Glutamatergic neuron (in vitro differentiated cells): Measurements from ENCODE around the gene ATF7. TPM values are rescaled to one million over a fixed set of nuclear protein-coding genes. Genes with fewer than 3 reads are reported as not detected.
A peak's percentile ranks its signal among the peaks of the same experiment; 100 is the strongest.

ENCODE experiments used
- DNase-seq: peaks from one replicate; pipeline ENCODE4 v3.0.0; 2022
- H3K27ac Mint-ChIP-seq: one replicate; pipeline ENCODE4 v1.8.0; 2020; ENCODE audit warnings: mild to moderate bottlenecking, mixed read lengths, inconsistent platforms; ENCODE audit not compliant: unreplicated experiment
- H3K27me3 Mint-ChIP-seq: one replicate; pipeline ENCODE4 v1.8.0; 2020; ENCODE audit warnings: mild to moderate bottlenecking, moderate library complexity, mixed read lengths, inconsistent platforms; ENCODE audit not compliant: unreplicated experiment
- H3K36me3 Mint-ChIP-seq: one replicate; pipeline ENCODE4 v1.8.0; 2020; ENCODE audit warnings: mild to moderate bottlenecking, mixed read lengths, inconsistent platforms; ENCODE audit not compliant: unreplicated experiment
- H3K4me1 Mint-ChIP-seq: one replicate; pipeline ENCODE4 v1.8.0; 2020; ENCODE audit warnings: mild to moderate bottlenecking, low read depth, mixed read lengths, inconsistent platforms; ENCODE audit not compliant: unreplicated experiment
- H3K4me3 Mint-ChIP-seq: one replicate; pipeline ENCODE4 v1.8.0; 2020; ENCODE audit warnings: mild to moderate bottlenecking, mixed read lengths, inconsistent platforms; ENCODE audit not compliant: unreplicated experiment
- H3K9me3 Mint-ChIP-seq: one replicate; pipeline ENCODE4 v1.8.0; 2020; ENCODE audit warnings: mild to moderate bottlenecking, moderate library complexity, mixed read lengths, inconsistent platforms; ENCODE audit not compliant: unreplicated experiment
- CTCF ChIP-seq: fragments of 200-600 bp; sonication (generic); IDR thresholded peaks from one replicate; pipeline ENCODE4 v1.5.0; 2021; ENCODE audit not compliant: partially characterized antibody, unreplicated experiment
- total RNA-seq: library from RNA; stranded (reverse); fragmentation: NEBNext Ultra II Directional; extraction: Animal tissue kit (Norgen Biotek cat#: 25700); gene quantifications from one replicate; pipeline ENCODE4 v1.2.1, GENCODE V29; 2021; ENCODE audit not compliant: unreplicated experiment

Gene ATF7
- total RNA-seq, 1 donor from 2014 or later: 36.0 TPM

GRCh38 chr12:53593031-53593430 is 33.2 kb downstream of the ATF7 start:
- no peaks in the 10 kb centered on the region for H3K36me3 Mint-ChIP-seq
- H3K27me3 Mint-ChIP-seq: no peaks in the 10 kb centered on the region
- no peaks in the 10 kb centered on the region for H3K9me3 Mint-ChIP-seq
- TF ChIP-seq CTCF: no peak
- no peak for DNase-seq
- peak overlapping the region; percentile 97 for H3K27ac Mint-ChIP-seq
- peaks cover 33% of the 10 kb centered on the region for H3K4me1 Mint-ChIP-seq
- no peak overlapping the region for H3K4me3 Mint-ChIP-seq

- no peaks in the 10 kb centered on the region for H3K36me3 Mint-ChIP-seq
- TF ChIP-seq CTCF: no peak
- H3K27ac Mint-ChIP-seq: peak overlapping the region; percentile 97
- no peak for DNase-seq
- no peaks in the 10 kb centered on the region for H3K9me3 Mint-ChIP-seq
- H3K4me3 Mint-ChIP-seq: peak overlapping the region; percentile 68
- peaks cover 33% of the 10 kb centered on the region for H3K4me1 Mint-ChIP-seq
- no peaks in the 10 kb centered on the region for H3K27me3 Mint-ChIP-seq
Observed at GRCh38 chr12:53592426-53592825, 33.8 kb downstream of the ATF7 start.

- peak overlapping the region; percentile 68 for H3K4me3 Mint-ChIP-seq
- H3K36me3 Mint-ChIP-seq: no peaks in the 10 kb centered on the region
- no peaks in the 10 kb centered on the region for H3K9me3 Mint-ChIP-seq
- H3K4me1 Mint-ChIP-seq: peaks cover 28% of the 10 kb centered on the region
- H3K27ac Mint-ChIP-seq: peak overlapping the region; percentile 97
- TF ChIP-seq CTCF: no peak
- no peak for DNase-seq
- H3K27me3 Mint-ChIP-seq: no peaks in the 10 kb centered on the region
Observed at GRCh38 chr12:53591301-53592206, 34.6 kb downstream of the ATF7 start.

DNA sequence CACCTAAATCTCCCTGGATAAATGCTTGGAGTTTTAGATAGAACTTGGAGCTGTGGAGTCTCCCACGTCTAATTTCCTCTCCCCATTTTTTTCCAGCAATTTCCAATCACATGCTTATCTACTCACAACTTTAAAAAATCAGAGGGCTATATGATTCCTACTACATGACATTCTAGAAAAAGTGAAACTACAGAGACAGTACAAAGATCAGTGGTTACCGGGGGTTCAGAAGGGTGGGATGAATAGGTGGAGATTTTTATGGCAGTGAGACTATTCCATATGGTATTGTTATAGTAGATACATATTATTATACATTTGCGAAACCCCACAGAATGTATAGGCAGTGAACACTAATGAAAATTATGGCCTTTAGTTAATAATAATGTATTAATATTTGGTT is 35.5 kb downstream of the ATF7 start:
- DNase-seq: no peak
- H3K4me3 Mint-ChIP-seq: no peak overlapping the region
- no peaks in the 10 kb centered on the region for H3K27me3 Mint-ChIP-seq
- no peak for TF ChIP-seq CTCF
- H3K9me3 Mint-ChIP-seq: no peaks in the 10 kb centered on the region
- H3K4me1 Mint-ChIP-seq: peaks cover 29% of the 10 kb centered on the region
- H3K27ac Mint-ChIP-seq: peak overlapping the region; percentile 83
- no peaks in the 10 kb centered on the region for H3K36me3 Mint-ChIP-seq

DNA sequence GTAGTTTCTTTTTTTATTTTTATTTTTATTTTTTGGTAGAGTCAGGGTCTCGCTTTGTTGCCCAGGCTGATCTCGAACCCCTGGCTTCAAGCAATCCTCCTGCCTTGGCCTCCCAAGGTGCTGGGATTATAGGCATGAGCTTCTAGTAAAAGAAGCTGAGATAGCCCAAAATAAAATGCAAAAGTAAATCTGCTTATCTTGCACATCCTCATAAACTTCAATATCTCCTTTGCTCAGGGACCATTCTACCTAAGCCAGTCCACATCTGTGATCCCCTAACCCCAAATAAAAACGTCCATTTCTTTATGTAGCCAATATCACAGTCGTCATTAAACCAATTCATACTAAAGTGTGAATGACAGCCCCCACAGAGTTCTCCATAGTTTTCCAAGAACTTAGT is 36.3 kb downstream of the ATF7 start:
- no peak for TF ChIP-seq CTCF
- Mint-ChIP-seq H3K27me3 (no peaks in the 10 kb centered on the region), H3K9me3 (no peaks in the 10 kb centered on the region), H3K4me3 (no peak overlapping the region), H3K4me1 (peaks cover 30% of the 10 kb centered on the region), H3K36me3 (no peaks in the 10 kb centered on the region), H3K27ac (no peak overlapping the region)
- no peak for DNase-seq
